Mesothelial cell of epicardium (in vitro differentiated cells): ENCODE data around the gene ZNF385D. TPM values are rescaled to one million over a fixed set of nuclear protein-coding genes. Genes with fewer than 3 reads are reported as not detected.

Experiments
- DNase-seq, 2 experiments: peaks; one replicate each; pipeline ENCODE4 v3.0.0; 2021; ENCODE audit warnings: low spot score in 2 of 2; ENCODE audit not compliant: unreplicated experiment in 2 of 2
- H3K27ac Mint-ChIP-seq: 2 replicates; pipeline ENCODE4 v1.8.0; 2021; ENCODE audit warnings: mixed read lengths
- H3K27me3 Mint-ChIP-seq: 2 replicates; pipeline ENCODE4 v1.8.0; 2021; ENCODE audit warnings: low read depth, mixed read lengths
- H3K36me3 Mint-ChIP-seq: 2 replicates; pipeline ENCODE4 v1.8.0; 2021; ENCODE audit warnings: mixed read lengths
- H3K4me1 Mint-ChIP-seq: 2 replicates; pipeline ENCODE4 v1.8.0; 2021; ENCODE audit warnings: mixed read lengths
- H3K4me3 Mint-ChIP-seq: 2 replicates; pipeline ENCODE4 v1.8.0; 2021; ENCODE audit warnings: mild to moderate bottlenecking, moderate library complexity, mixed read lengths
- H3K9me3 Mint-ChIP-seq: 2 replicates; pipeline ENCODE4 v1.8.0; 2021; ENCODE audit warnings: mixed read lengths
- total RNA-seq: library from RNA; stranded (reverse); gene quantifications from 3 replicates; pipeline ENCODE4 v1.2.1, GENCODE V29; 2021
- TF ChIP-seq, protein P1 (sequence below): fragments of 200-600 bp; sonication (generic); IDR thresholded peaks from one replicate; pipeline ENCODE4 v1.5.0; 2021; ENCODE audit warnings: antibody characterized with exemption; ENCODE audit not compliant: unreplicated experiment

The ZNF385D gene
- total RNA-seq, 1 donor from 2014 or later = 3.7 TPM

DNA sequence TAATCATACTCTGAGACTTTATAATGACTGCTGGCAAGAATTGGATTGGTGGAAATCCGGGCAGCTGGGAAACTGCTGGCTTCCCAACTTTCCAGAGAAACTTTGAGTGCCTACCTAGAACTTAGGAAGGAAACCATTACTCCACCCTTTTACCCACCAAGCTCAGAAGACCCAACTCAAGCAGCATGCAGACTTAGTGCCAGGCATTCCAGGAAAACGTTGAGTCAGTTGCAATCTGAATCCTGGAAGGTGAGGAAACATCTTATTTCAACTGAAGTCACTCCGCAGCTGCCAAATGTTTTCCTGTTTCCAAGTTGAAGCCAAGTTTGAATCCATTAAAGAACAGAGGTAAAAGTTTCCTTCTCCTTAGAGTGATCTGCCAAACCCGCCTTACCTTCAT is 126.5 kb downstream of the ZNF385D start:
- no peak overlapping the region for H3K4me3 Mint-ChIP-seq
- peaks cover 21% of the 10 kb centered on the region for H3K4me1 Mint-ChIP-seq
- TF ChIP-seq, protein P1, sequence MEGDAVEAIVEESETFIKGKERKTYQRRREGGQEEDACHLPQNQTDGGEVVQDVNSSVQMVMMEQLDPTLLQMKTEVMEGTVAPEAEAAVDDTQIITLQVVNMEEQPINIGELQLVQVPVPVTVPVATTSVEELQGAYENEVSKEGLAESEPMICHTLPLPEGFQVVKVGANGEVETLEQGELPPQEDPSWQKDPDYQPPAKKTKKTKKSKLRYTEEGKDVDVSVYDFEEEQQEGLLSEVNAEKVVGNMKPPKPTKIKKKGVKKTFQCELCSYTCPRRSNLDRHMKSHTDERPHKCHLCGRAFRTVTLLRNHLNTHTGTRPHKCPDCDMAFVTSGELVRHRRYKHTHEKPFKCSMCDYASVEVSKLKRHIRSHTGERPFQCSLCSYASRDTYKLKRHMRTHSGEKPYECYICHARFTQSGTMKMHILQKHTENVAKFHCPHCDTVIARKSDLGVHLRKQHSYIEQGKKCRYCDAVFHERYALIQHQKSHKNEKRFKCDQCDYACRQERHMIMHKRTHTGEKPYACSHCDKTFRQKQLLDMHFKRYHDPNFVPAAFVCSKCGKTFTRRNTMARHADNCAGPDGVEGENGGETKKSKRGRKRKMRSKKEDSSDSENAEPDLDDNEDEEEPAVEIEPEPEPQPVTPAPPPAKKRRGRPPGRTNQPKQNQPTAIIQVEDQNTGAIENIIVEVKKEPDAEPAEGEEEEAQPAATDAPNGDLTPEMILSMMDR = no peak
- no peaks in the 10 kb centered on the region for H3K36me3 Mint-ChIP-seq
- no peaks in the 10 kb centered on the region for H3K9me3 Mint-ChIP-seq
- H3K27me3 Mint-ChIP-seq = no peaks in the 10 kb centered on the region
- H3K27ac Mint-ChIP-seq = no peak overlapping the region
- no peak for DNase-seq

GRCh38 chr3:21621181-21621651 is 129.8 kb downstream of the ZNF385D start:
- H3K4me3 Mint-ChIP-seq = no peak overlapping the region
- no peaks in the 10 kb centered on the region for H3K36me3 Mint-ChIP-seq
- H3K4me1 Mint-ChIP-seq = peaks cover 16% of the 10 kb centered on the region
- H3K27me3 Mint-ChIP-seq = no peaks in the 10 kb centered on the region
- TF ChIP-seq, protein P1 = no peak
- no peaks in the 10 kb centered on the region for H3K9me3 Mint-ChIP-seq
- DNase-seq = no peak
- no peak overlapping the region for H3K27ac Mint-ChIP-seq

- no peak overlapping the region for H3K4me3 Mint-ChIP-seq
These were observed 130.4 kb downstream of the ZNF385D start for GRCh38 chr3:21620511-21621155.

DNA sequence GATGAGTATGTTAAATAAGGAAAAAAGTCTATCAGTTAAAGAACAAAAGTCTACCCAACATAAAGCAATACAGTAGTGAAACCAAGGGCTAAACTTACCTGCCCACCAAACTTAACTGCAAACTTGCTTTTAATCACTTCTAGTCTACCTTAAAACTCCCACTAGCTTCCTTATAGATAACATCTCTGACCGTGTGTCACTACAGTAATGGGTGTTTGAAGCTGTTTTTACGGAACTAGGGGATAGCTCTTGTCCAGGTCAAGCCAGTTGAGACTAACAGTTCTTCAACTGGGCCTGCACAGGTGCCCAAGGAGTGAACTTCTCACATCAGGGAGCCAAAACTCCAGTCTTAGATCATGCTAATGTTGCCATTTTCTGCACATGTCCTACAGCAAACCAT is 132.3 kb downstream of the ZNF385D start:
- H3K9me3 Mint-ChIP-seq = no peaks in the 10 kb centered on the region
- no peak overlapping the region for H3K27ac Mint-ChIP-seq
- TF ChIP-seq, protein P1 = no peak
- no peaks in the 10 kb centered on the region for H3K36me3 Mint-ChIP-seq
- H3K4me3 Mint-ChIP-seq = no peak overlapping the region
- no peaks in the 10 kb centered on the region for H3K27me3 Mint-ChIP-seq
- peaks cover 16% of the 10 kb centered on the region for H3K4me1 Mint-ChIP-seq
- DNase-seq = no peak

More at GRCh38 chr3:21620511-21621155, 130.4 kb downstream of the ZNF385D start:
- Mint-ChIP-seq H3K27me3 (no peaks in the 10 kb centered on the region), H3K27ac (no peak overlapping the region), H3K4me1 (peaks cover 16% of the 10 kb centered on the region), H3K9me3 (no peaks in the 10 kb centered on the region), H3K36me3 (no peaks in the 10 kb centered on the region)
- TF ChIP-seq, protein P1 = no peak
- DNase-seq = no peak

GRCh38 chr3:21613372-21614070 is 137.5 kb downstream of the ZNF385D start:
- no peak for DNase-seq
- no peaks in the 10 kb centered on the region for H3K27me3 Mint-ChIP-seq
- H3K9me3 Mint-ChIP-seq = no peaks in the 10 kb centered on the region
- no peak overlapping the region for H3K4me3 Mint-ChIP-seq
- H3K4me1 Mint-ChIP-seq = no peaks in the 10 kb centered on the region
- TF ChIP-seq, protein P1 = no peak
- H3K36me3 Mint-ChIP-seq = no peaks in the 10 kb centered on the region
- H3K27ac Mint-ChIP-seq = no peak overlapping the region
